NCI-H2171 (cell line): ENCODE measurements around the gene CDO1.
A peak's percentile ranks its signal among the peaks of the same experiment; 100 is the strongest.

ENCODE experiments used
- DNase-seq: peaks from one replicate; lab custom pipeline; 2025; lab: John Stamatoyannopoulos, UW

Gene CDO1

DNA sequence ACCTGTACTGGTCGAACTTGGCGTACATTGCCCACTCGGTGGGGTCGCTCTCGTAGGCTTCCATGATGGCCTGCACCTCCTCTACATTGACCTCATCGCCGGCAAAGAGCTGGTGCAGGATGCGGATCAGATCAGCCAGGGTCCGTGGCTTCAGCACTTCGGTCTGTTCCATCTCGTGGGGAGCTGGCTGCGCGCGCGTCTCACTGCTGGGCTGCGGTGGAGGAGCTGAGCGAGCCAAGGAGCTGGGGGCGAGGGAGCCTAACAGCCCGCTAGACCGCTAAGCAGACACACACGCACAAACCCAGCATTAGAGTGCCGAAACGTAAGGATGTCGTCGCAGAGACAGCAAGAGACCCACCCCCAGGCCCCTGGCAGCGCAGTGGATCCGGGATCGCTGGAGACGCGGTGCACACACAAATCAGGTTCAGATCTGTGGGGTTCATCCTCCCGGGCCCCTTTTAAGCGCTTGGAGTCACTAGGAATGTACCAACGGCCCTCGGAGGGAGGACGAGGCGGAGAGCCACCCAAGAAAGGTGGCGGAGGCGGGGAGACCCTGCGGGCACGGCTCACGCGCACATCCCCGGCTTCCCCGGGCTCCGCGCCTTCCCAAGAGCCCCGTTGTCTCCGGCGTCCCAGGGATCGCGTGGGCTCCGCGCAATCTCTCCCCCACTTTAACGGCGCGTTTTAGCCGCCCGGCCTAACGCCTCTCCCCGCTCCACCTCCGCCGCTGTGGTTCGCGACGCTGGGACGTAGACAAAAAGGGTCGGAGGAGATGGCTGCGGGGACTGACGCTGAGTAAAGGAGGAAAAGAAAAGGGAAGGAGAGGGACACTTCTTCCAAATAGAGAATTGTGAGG, at the start of gene CDO1:
Gene CDO1, minus strand, starts transcription at position 434 of the 856 bp plus-strand sequence. Its CDS starts 262 bp downstream, at position 172.
- no peak for DNase-seq

- no peak for DNase-seq
These were observed 42.9 kb upstream of the CDO1 start for GRCh38 chr5:115859378-115859777.

DNA sequence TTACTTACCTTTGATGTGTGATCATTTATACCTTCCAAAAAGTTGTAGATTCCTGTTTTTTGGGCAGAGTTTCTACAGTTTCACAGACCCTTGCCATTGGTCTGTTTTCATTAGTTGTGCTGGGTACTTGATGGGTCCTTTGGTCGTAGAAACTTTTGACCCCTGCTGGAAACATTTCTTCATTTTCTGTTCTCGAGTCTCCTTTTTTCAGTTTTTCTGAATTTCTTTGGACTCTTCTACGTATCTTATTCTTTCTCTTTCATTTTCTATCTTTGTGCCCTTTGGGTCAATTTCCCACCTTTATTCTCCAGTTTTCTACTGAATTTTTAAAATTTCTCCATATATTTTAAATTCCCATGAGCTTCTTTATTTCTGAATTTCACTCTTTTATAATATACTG, 41.9 kb upstream of the CDO1 start:
- DNase-seq: no peak

DNA sequence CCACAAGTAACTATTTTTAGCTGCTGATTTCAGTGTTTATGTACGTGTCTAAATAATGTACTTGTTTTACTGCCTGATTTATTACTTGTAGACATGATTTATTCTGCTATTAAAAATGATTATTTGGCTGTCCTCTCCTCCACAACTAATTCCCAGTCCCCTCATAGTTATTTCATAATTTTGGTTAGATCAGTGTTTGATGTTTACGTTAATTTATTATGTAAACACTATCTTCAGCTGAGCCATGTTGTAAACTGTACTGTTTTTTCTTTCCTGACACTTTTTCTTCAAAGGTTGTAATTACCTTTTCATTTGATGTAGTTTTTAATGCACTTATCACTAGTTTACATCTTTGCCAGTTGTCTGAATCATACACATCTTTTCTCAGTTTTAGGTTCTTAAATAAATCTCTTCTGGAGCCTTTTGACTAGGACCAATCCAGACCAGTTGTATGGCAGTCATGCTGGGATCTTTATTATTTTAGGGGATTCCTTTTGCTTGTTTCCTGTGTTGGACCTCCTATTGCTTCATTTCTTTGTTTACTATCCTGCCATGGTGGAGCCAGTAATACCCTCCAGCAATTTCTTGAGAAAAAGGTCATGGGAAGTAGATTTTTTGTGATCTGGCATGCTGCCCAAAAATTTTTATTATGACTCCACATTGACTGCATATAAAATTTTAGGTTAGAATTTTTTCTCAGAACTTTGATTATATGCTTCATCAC, 41.3 kb upstream of the CDO1 start:
- DNase-seq: no peak

DNA sequence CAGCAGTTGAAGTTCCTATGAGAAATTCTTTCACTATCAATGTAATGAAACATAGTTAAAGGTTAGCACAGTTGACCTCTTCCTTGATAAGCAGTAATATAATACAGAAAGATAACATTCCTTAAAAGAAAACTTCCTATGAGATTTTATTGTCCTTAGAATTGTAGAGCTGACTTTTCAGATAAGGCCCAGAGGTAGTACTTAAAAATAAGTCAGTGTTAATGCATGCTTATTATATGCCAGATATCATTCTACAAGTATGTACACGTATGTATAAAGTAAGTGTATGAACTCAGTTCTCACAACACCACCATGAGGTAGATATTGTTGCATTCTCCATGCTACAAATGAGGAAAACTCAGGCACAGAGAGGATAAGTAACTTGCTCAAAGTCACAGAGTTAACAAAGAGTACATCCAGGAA, 40.6 kb upstream of the CDO1 start:
- DNase-seq: no peak

- DNase-seq: no peak
These were observed 39.5 kb upstream of the CDO1 start for GRCh38 chr5:115855959-115856358.

DNA sequence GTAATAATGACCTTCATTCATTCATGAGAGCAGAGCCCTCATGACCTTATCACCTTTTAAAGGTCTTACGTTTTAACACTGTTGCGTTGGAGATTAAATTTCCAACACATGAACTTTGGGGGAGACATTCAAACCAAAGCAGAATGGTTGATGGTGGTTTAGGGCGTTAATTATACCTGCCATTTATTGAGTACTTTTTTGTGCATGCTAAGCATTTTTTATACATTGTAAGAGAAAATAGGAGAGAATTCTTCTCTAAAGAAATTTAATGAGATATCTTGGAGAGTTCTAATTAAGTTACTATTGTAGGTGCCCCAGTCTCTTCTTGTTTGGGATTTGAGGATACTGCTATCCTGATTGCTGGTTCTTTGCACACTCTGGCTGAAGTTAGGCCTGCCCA, 37.7 kb upstream of the CDO1 start:
- DNase-seq: no peak

DNA sequence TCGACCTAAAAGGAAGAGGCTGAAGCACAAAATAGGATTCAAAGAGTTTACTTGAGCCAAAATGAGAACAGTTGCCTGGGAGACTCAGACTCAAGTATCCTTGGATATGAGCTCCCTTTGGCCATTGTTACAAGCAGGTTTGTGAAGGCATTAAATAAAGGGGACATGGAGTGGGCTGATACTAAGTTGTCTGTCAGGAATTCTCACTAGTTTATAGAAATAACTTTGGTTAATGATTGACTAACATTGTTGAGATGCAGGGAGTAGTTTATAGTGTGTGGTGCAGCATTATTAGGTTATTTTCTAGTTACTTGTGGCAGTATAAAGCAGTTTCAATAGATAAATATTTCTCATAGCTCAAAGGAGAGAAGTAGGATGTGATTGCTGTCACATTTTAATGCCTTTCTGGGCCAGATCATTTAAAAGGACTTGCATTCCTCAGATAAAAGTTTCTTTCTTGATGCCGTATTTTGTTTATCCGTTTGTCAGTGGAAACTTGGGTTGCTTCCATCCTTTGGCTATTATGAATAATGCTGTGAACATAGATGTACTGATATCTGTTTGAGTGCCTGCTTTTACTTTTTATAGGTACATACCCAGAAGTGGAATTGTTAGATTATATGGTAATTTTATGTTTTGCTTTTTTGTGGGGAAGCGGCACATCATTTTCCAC, 34.4 kb upstream of the CDO1 start:
- DNase-seq: no peak

DNA sequence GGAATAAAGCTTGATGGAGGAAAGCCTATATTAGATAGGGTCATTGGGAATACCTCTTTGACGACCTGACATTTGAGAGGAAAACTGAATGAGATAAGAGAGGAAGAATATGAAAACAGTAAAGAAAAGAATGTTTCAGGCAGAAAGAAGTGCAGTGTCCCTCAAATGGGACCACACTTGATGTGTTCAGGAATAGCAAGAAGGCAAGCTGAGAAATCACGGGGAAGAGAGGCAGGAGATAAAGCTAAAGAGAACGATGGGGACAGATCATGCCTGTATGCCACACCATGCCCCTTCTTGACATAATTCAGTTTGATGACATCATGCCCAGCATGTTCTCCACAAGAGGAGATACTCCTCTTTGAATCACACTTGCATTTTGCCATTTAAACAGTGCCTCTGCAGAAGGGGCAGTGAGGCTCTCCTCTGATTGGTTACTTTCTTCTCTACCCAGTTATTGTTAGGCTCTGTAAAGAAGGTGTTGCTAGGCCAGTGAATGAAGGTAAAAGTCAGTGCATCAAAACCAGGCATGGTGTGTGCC, 32.9 kb upstream of the CDO1 start:
- DNase-seq: no peak

GRCh38 chr5:115847290-115847689, 30.8 kb upstream of the CDO1 start:
- DNase-seq: no peak

DNA sequence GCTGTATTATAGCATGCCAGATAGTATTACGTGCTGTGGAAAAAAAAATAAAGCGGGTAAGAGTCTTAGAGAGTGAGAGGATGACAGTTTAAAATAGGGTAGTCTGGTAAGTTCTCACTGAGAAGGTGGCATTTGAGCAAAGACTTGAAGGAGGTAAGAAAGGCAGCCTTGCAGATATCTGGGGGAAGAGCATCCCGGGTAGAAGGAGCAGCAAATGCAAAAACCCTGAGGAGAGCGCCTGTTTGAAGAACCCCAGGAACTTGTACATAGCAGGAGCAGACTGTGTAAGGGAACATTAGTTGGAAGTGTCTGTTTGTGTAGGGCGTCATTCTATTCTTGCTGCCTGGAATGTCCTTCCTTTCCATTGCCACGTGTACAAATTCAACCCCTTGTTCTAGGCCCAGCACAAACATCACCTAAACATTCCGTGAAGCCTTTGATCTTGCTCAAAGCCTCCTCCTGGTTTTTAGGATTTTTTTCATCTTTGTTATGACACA, 27.9 kb upstream of the CDO1 start:
- no peak for DNase-seq

DNA sequence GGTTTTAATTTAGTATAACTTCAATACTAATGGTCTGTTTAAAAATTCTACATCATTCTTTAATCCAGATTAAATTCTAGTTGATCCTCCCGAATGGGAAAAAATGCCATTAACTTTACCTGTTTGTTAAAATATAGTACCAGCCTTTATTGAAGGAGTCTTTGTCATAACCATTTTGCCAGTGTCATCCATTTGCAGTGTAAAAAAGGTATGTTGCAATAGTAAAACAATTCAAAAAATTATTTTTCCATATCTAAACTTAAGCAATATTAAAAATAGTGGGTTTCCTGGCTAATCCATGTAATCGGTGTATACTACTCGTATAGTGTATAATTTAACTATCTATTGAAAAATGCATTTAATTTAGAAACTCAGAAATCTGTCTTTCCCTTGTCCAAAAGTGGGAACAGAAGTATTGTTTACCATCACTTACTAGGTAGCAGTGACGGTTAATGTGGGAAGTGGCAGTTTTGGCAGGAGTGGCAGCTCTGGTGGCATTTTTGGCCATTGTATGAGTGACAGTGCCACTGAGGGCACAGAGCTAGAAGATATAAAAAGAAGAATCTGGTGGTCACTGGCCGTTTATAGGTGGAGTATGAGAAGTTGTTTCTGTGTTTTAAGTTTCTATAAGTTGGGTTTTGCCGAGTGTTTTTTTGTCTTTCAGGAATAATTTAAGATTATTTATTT, 27.1 kb upstream of the CDO1 start:
- no peak for DNase-seq

DNA sequence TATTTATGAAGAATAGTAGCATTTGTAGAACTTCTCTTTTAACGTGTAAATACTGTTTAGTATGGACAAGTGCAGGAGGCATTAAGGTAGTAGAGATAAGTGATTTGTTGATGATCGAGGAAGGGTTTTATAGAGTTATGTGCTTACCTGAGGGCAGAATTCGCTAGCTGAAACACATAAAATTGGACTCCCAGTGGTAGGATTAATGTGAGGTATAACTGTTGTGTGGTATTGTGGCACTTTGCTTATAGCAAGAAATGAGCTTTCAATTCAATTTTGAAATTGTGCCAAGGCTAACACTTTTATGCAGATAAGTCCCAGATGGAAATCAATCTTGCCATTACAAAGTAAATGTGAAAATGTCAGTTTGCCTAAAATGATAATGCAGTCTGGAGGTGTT, 26.5 kb upstream of the CDO1 start:
- no peak for DNase-seq

DNA sequence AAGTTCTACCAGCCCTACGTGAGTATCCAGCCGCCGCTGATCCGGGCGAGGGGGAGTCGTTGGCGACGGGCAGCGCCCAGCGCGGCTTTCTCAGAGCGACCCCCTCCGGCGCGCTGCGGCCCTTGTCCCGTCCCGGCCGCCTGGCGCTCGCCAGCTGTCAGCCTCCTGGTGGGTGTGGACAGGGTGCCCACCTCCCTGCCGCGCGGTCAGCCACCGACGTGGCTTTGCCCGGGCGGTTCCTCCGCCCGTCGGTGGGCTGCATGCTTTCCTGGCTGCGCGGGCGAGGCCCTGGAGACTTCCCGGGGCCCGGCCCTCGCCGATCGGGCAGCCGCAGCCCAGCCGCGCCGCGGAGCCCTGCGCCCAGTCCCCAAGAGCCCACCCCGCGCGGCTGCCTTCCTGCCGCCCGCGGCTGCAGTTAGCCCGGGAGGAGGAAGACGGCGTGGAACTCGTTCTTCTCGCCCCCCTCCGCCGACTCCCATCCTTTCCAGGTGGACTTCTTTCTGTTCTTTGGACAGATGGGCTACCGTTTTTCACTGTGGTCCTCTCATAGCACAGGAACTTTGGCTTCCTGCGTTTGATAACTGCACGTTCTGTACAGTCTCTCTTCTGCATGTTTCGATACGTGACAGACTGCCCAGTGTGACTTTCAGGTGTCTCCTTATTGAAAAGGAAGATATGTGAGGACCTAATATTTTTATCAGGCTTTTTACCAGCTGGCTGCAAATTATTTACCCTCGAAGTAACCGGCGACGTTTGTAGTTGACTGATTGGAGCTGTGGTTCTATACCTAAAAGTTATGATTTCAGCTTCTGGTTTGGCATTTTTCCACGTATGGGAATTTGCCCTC, 25.9 kb upstream of the CDO1 start:
- DNase-seq: peak; percentile 43

DNA sequence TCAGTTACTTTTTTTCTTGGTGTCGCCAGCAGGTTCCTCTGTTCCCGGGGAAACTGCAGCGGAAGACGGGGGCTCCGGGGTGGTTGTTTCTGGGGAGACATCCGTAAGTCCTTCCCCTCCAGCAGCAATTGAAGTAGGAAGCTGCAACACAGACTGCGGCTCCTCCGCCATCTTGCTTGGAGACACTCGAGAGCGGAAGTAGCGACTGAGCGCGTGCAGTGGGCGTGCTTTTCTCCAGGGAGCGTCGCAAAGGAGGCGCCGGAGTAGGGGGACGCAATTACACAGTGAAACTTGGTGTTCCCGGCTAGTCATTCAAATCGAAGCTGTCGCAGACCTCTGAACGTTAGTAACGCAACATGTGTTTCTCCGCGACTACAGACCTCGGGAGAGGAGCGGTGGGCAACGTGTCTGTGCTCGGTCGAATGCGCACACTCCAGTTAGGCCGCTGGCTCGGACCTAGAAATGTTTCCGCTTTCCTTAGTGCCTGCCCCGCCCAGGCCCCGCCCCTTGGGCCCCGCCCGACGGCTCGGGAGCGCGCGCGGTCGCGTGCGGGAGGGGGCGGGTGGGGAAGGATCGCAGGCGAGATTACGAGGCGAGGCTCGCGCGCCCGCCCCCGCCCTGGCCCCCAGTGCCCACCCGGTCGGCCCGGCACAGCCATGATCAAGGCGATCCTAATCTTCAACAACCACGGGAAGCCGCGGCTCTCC, 25.1 kb upstream of the CDO1 start, which contains the start of the genes AP3S1 and ATG12:
Gene AP3S1, plus strand, starts transcription at position 554 of the 707 bp plus-strand sequence. Its CDS starts 103 bp downstream, at position 657.
Gene ATG12, minus strand, starts transcription at position 184 of the 707 bp plus-strand sequence. Its CDS starts 13 bp downstream, at position 171.
- DNase-seq: peak; percentile 78

GRCh38 chr5:115840873-115841272, 24.4 kb upstream of the CDO1 start:
- DNase-seq: no peak

GRCh38 chr5:115838885-115839518, 22.5 kb upstream of the CDO1 start:
- DNase-seq: no peak

- DNase-seq: no peak
These were observed 19.0 kb upstream of the CDO1 start for GRCh38 chr5:115835481-115835880.

DNA sequence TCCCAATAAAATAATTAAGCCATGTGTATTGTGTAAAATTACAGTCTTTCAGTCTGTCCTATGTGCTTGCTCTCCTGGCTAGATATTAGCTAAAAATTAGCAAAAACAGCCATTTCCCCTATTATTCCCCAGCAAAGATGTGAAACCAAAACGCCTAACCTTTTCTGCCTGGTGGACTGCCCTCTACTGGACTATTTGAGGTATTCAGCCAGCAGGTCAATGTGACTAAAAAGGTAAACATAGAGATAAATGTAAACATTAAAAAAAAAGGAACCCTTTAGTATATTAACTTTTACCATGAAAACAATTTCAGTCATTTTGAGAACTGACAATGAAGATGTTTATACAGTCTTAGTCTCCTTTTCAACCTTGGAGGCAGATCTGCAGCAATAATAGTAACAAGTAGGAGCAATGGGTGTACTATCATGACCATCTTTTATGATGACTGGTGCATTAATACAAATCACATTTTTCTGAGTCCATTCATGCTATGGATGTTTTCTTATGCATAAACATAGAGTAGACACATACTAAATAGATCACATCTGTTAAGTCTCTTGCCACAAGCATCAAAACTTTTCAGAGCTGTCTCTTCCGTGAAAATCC, 14.8 kb upstream of the CDO1 start:
- no peak for DNase-seq
